ENCODE results near the gene EXOC6. TPM values are rescaled to one million over a fixed set of nuclear protein-coding genes. Genes with fewer than 3 reads are reported as not detected.
A peak's percentile ranks its signal among the peaks of the same experiment; 100 is the strongest.

The EXOC6 gene
- total RNA-seq, 1 experiment from 2014 or later = 6.2 TPM

DNA sequence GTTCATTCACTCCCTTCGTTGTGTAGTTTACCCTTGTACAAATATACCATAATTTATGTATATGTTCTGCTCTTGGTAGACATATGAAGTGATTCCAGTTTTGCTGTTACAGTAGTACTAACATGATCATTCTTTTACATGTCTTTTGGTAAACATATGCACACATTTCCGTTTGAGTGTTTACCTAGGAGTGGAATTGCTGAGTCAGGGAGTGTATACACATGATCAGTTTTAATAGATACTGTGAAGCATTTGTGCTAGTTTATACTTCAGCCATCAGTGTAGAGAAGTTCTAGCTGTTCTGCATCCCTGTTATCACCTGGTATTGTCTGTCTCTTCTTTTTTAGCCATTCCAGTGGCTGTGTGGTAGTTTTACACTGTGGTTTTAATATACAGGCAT lies 177.8 kb downstream of the EXOC6 start:
- Histone ChIP-seq H3K4me3 (ENCODE audit: insufficient read depth, low read depth, low read length) (no peak overlapping the region), H3K27me3 (ENCODE audit: control insufficient read depth, insufficient read depth, low read length) (no peaks in the 10 kb centered on the region), H3K36me3 (replicated peaks; ENCODE audit: control insufficient read depth, insufficient read depth, low read length) (no peaks in the 10 kb centered on the region)
- no peak for DNase-seq

DNA sequence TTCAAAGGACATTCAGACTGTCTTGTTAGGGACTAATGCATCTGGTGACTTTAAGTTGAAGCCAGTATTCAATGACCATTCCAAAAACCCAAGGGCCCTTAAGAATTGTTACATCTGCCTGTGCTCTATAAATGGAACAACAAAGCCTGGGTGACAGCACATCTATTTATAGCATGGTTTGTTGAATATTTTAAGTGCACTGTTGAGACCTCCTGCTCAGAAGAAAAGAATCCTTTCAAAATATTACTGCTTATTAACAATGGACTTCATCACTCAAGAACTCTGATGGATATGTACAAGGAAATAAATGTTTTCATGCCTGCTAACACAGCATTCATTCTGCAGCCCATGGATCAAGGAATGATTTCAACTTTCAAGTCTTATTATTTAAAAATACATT lies 179.2 kb downstream of the EXOC6 start:
- Histone ChIP-seq H3K27me3 (ENCODE audit: control insufficient read depth, insufficient read depth, low read length) (no peaks in the 10 kb centered on the region), H3K4me3 (ENCODE audit: insufficient read depth, low read depth, low read length) (no peak overlapping the region), H3K36me3 (replicated peaks; ENCODE audit: control insufficient read depth, insufficient read depth, low read length) (no peaks in the 10 kb centered on the region)
- no peak for DNase-seq

GRCh38 chr10:93028883-93029282 lies 180.6 kb downstream of the EXOC6 start:
- H3K4me3 ChIP-seq (ENCODE audit: insufficient read depth, low read depth, low read length) = no peak overlapping the region
- DNase-seq = no peak
- H3K27me3 ChIP-seq (ENCODE audit: control insufficient read depth, insufficient read depth, low read length) = no peaks in the 10 kb centered on the region
- H3K36me3 ChIP-seq (replicated peaks; ENCODE audit: control insufficient read depth, insufficient read depth, low read length) = no peaks in the 10 kb centered on the region

GRCh38 chr10:93030409-93030808 lies 182.1 kb downstream of the EXOC6 start:
- no peaks in the 10 kb centered on the region for H3K27me3 ChIP-seq (ENCODE audit: control insufficient read depth, insufficient read depth, low read length)
- H3K36me3 ChIP-seq (replicated peaks; ENCODE audit: control insufficient read depth, insufficient read depth, low read length) = no peaks in the 10 kb centered on the region
- DNase-seq = no peak
- no peak overlapping the region for H3K4me3 ChIP-seq (ENCODE audit: insufficient read depth, low read depth, low read length)

DNA sequence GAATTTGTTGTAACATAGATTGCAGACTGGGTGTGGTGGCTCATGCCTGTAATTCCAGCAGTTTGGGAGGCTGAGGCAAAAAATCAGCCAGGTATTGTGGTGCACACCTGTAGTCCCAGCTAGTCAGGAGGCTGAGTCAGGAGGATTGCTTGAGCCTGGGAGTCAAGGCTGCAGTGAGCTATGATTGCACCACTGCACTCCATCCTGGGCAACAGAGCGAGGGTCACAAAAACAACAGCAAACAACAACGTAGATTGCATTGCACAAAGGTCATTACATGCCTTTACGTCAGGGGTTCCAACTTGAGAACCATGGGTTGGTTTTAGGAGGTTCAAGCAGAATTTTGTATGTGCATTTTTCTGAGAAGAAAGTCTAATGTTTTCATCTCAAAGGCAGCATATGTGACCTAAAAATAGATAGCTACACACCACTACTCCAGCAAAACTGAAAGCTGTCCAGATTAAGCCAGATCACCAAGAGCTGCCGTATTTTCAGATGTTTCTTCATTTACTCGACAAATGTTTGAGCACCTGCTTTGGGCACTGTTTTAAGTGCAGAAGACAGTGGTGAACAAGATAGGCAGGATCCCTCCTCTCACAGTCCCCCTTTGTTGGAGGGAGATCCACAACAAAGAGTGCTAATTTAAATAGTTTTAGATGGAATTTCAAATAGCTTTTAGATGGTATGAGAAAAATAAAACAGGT lies 183.9 kb downstream of the EXOC6 start:
- H3K36me3 ChIP-seq (replicated peaks; ENCODE audit: control insufficient read depth, insufficient read depth, low read length) = no peaks in the 10 kb centered on the region

GRCh38 chr10:93032809-93033137 lies 184.5 kb downstream of the EXOC6 start:
- H3K4me3 ChIP-seq (ENCODE audit: insufficient read depth, low read depth, low read length) = no peak overlapping the region
- no peaks in the 10 kb centered on the region for H3K36me3 ChIP-seq (replicated peaks; ENCODE audit: control insufficient read depth, insufficient read depth, low read length)
- no peaks in the 10 kb centered on the region for H3K27me3 ChIP-seq (ENCODE audit: control insufficient read depth, insufficient read depth, low read length)
- DNase-seq = no peak

More for the DNA sequence above, 183.9 kb downstream of the EXOC6 start:
- Histone ChIP-seq H3K27me3 (ENCODE audit: control insufficient read depth, insufficient read depth, low read length) (no peaks in the 10 kb centered on the region), H3K4me3 (ENCODE audit: insufficient read depth, low read depth, low read length) (no peak overlapping the region)
- no peak for DNase-seq

DNA sequence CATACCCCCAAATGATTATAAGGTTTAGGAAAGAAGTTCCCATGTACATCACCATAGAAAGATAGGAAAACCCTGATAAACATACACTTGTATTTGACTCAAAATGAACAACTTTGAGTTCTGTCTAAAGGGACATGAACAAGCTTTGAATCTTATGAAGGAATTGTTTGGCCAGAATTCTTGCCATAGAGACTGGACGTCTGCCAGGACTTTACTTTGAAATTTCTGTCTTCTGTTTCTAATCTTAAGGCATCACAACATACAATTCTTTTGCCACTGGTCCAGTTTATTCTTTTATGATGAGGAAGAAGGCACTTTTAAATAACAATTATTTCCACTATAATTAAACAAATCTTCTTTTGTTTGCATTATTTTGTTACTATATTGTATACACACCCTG lies 186.1 kb downstream of the EXOC6 start:
- DNase-seq = no peak
- Histone ChIP-seq H3K27me3 (ENCODE audit: control insufficient read depth, insufficient read depth, low read length) (no peaks in the 10 kb centered on the region), H3K4me3 (ENCODE audit: insufficient read depth, low read depth, low read length) (no peak overlapping the region), H3K36me3 (replicated peaks; ENCODE audit: control insufficient read depth, insufficient read depth, low read length) (no peaks in the 10 kb centered on the region)

DNA sequence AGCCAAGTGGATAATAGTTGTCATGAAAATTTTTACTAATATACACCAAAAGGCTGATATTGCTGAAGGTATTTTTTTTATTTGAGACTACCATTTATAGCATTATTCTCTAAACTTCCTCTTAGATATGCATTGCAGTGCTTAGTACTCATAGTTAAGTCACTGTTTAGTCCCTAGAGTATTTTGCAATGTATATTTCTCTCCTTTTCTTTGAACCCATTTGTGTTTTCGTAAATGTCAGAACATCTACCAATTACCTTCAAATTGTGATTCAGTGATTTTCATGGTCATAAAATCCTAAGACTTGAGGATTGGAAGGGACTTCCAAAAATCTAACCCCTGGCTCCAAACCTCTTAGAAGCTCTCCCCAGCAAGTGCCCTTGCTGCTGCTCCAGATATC lies 190.8 kb downstream of the EXOC6 start:
- Histone ChIP-seq H3K4me3 (ENCODE audit: insufficient read depth, low read depth, low read length) (no peak overlapping the region), H3K36me3 (replicated peaks; ENCODE audit: control insufficient read depth, insufficient read depth, low read length) (no peaks in the 10 kb centered on the region), H3K27me3 (ENCODE audit: control insufficient read depth, insufficient read depth, low read length) (no peaks in the 10 kb centered on the region)
- no peak for DNase-seq

GRCh38 chr10:93039721-93040120 lies 191.4 kb downstream of the EXOC6 start:
- DNase-seq = peak; percentile 71
- no peaks in the 10 kb centered on the region for H3K27me3 ChIP-seq (ENCODE audit: control insufficient read depth, insufficient read depth, low read length)

DNA sequence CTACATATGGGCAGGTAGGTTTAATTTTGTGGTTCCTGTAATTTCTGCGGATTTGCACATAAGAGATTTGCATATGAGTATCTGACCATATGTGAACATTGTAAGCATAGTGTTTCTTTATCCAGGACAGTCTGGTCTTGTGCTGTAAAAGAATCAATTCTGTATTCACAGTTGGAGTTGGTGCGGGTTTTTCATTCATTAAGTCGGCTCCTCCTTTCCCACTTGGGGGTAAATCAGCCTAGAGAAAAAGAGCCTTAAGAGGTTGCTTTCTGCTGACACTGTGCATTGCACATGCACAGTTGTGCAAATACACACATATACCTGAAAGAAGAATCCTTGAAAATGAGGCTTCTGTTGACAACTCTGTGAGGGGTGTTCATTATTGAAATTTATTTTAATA lies 206.2 kb downstream of the EXOC6 start:
- Histone ChIP-seq H3K36me3 (replicated peaks; ENCODE audit: control insufficient read depth, insufficient read depth, low read length) (no peaks in the 10 kb centered on the region), H3K27me3 (ENCODE audit: control insufficient read depth, insufficient read depth, low read length) (peaks cover 16% of the 10 kb centered on the region), H3K4me3 (ENCODE audit: insufficient read depth, low read depth, low read length) (no peak overlapping the region)
- no peak for DNase-seq

More at GRCh38 chr10:93039721-93040120, 191.4 kb downstream of the EXOC6 start:
- H3K4me3 ChIP-seq (ENCODE audit: insufficient read depth, low read depth, low read length) = no peak overlapping the region
- no peaks in the 10 kb centered on the region for H3K36me3 ChIP-seq (replicated peaks; ENCODE audit: control insufficient read depth, insufficient read depth, low read length)

- DNase-seq = no peak
- peaks cover 53% of the 10 kb centered on the region for H3K27me3 ChIP-seq (ENCODE audit: control insufficient read depth, insufficient read depth, low read length)
Observed at GRCh38 chr10:93058139-93058538, 209.8 kb downstream of the EXOC6 start.

GRCh38 chr10:93059975-93060886 lies 211.9 kb downstream of the EXOC6 start, which contains the start of gene CYP26C1:
Gene CYP26C1, plus strand, starts transcription at chr10:93060798. Its CDS starts 466 bp downstream, at chr10:93061264.
- Histone ChIP-seq H3K36me3 (replicated peaks; ENCODE audit: control insufficient read depth, insufficient read depth, low read length) (no peaks in the 10 kb centered on the region), H3K4me3 (ENCODE audit: insufficient read depth, low read depth, low read length) (peak within 1 kb of the TSS; percentile 34), H3K27me3 (ENCODE audit: control insufficient read depth, insufficient read depth, low read length) (peaks cover 73% of the 10 kb centered on the region)
- peak; percentile 72 for DNase-seq

More at GRCh38 chr10:93058139-93058538, 209.8 kb downstream of the EXOC6 start:
- Histone ChIP-seq H3K36me3 (replicated peaks; ENCODE audit: control insufficient read depth, insufficient read depth, low read length) (no peaks in the 10 kb centered on the region), H3K4me3 (ENCODE audit: insufficient read depth, low read depth, low read length) (no peak overlapping the region)

- Histone ChIP-seq H3K36me3 (replicated peaks; ENCODE audit: control insufficient read depth, insufficient read depth, low read length) (no peaks in the 10 kb centered on the region), H3K4me3 (ENCODE audit: insufficient read depth, low read depth, low read length) (peak overlapping the region; percentile 34; the same call in 1 of the 2 replicates), H3K27me3 (ENCODE audit: control insufficient read depth, insufficient read depth, low read length) (peaks cover 82% of the 10 kb centered on the region)
- DNase-seq = peak; percentile 57
Observed at GRCh38 chr10:93060887-93061593, 212.7 kb downstream of the EXOC6 start.

DNA sequence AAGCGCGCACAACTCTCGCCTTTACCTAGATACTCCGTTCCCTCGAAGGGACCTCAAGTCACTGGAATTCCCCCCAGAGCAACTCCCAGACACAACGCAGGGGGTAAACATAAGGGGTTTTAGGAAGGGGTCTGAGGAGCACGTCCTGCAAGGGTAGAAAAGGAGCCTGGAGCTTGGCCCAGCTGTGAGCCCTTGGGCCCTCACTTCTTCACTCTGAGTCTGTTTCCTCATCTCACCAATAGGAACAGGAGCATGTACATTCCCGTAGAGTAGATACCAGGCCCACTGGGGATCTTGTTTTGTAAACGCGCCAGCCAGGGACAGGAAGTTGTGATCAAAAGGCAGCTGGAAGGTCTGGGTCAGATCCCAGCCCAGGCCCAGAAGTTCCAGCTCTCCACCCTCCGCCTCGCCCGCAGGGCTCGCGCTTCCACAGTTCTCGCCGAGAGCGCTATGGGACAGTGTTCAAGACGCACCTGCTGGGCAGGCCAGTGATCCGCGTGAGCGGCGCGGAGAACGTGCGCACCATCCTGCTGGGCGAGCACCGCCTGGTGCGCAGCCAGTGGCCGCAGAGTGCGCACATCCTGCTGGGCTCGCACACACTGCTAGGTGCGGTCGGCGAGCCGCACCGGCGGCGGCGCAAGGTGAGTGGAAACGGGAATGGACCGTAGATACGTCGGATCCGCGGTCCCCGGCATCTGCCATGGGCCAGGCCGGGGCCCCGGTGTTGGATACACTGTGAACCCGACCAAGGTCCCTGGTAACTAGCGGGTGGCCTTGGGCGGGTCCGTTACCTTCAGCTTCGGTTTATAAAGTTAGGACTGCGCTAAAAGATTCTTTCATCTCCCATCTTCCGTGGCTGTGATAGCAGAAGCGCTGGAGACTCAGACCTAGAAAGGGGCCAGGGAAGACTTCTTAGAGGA lies 213.5 kb downstream of the EXOC6 start:
- Histone ChIP-seq H3K36me3 (replicated peaks; ENCODE audit: control insufficient read depth, insufficient read depth, low read length) (no peaks in the 10 kb centered on the region), H3K4me3 (ENCODE audit: insufficient read depth, low read depth, low read length) (peak overlapping the region; percentile 32), H3K27me3 (ENCODE audit: control insufficient read depth, insufficient read depth, low read length) (peaks cover 90% of the 10 kb centered on the region)
- peak; percentile 55 for DNase-seq

Data from H7 (cell line).